ENCODE results near the gene CLCN2. TPM values are rescaled to one million over a fixed set of nuclear protein-coding genes. Genes with fewer than 3 reads are reported as not detected.

Gene CLCN2
- total RNA-seq, 1 donor from 2014 or later, result 4.8 TPM

DNA sequence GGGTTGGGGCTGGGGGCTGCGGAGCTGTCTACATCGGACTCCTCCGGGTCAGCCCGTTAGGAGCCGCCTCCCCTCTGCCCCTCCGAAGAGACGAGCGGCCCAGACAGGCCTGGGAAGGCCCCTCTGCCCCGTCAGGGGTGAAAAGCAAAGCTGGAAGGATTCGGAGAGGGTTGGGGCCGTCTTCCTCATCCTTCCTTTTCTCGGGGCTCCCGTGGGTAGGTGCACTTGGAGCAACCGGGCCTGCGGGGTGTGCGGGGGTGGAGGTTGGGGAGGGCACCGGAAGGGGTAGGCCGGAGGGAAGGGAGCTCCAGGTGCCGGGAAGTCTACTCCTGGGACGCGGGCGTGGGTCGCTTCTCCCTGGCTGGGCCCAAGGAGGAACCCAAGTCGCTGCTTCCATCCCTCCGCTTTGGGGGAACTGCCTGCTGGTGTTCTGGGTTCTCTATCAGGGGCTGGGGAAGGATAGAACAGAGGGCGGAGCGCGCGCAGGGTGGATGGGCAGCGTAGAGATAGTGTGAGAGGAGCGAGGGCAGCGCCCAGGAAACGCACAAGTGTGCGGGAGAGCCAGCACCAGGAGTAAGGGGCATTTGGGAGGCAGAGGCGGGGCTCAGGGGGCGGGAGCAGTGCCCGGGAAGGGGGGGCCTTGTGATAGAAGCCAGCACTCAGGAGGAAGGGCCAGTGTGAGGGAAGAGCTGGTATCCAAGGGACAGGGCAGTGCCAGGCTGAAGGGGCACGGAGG, 695 bp upstream of the CLCN2 start:
- ATAC-seq (peak; percentile 47), DNase-seq (ENCODE audit: low spot score) (peak; percentile 79)

DNA sequence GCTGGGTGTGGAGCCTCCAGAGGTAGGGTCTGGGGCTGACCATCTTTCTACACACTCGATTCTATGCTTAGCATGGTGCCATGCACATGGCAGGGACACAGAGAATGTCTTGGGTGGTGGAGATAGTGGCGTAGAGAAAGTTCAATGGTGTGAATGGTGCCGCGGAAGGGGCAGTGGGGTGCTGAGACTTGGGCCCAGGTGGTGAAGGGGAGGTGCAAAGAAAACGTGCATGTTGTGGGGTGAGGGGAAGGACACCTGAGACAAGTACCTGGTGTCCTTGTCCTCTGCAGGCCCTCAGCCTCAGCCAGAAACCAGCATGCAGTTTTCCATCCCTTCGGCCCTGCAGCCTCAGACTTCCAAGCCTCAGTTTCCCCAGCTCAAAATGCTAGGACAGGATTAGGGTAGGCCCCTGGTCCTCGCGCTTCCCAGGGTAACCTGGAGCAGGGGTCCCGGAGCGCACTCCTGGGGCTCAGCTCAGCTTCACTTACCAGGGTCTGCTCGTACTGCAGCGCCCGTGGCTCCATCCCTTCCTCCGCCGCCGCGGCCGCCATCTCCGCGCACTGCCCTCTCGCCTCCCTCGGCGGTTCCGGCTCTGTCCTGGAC, 375 bp downstream of the CLCN2 start:
- ATAC-seq, result no peak
- peak; percentile 44 for DNase-seq (ENCODE audit: low spot score)

DNA sequence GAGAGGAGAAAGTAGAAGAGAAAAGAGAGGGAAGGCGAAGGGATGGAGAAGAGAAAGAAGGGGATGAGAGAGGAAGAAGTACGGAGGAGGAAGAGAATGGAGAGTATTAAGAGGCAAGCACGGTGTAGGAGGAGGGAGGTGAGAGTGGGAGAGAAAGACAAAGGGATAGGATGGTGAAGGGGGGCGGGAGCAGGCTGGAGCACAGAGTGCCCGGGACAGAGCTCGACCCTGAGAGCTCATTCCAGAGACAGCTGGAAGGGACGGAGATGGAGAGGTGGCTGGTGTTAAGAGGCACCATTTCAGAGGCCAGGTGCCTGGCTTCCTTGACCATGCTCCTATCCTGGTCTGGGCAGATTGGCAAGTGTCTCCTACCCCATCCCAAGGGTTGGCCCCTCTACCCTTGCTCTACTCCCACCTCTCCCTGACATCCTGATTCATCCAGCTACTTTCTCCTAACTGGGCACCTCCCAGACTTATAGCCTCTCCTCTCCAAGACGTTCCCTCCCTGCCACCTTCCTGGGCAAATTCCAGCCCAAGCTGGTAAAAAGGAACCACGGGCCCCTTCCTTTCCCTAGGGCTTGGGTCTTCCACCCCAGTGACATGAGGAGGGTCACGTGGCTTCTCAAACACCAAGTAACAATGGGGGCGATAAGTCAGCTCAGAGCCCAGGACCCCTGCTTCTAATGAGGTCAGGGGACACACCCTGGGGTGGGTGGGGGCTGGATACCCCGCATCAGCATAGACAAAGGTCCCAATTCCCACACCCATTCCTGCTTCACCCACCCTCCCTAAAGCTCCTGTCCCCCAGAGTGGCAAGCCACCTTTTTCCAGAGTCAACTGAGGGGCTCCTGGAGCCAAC, 1.1 kb downstream of the CLCN2 start:
- ATAC-seq (no peak), DNase-seq (ENCODE audit: low spot score) (no peak)

DNA sequence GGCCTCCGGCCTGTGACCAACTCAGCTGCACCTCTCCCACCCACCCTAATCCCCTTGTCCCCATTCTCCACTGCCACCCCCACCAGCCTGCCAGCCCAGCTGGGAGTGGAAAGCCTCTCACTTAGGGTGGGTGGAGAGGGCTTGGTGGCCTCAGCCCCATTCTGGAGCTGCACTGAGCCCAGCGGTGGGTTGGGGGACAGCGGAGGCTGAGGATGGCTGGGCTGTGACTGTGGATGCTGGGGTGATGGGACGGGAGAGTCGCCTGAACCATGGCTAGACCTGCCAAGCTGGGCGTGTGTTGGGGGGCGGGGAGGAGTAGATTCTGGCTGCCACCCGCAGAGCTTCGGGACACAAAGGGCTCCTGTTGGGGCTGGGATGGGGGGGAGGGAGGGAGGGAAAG, 1.8 kb downstream of the CLCN2 start:
- no peak for DNase-seq (ENCODE audit: low spot score)
- no peak for ATAC-seq

DNA sequence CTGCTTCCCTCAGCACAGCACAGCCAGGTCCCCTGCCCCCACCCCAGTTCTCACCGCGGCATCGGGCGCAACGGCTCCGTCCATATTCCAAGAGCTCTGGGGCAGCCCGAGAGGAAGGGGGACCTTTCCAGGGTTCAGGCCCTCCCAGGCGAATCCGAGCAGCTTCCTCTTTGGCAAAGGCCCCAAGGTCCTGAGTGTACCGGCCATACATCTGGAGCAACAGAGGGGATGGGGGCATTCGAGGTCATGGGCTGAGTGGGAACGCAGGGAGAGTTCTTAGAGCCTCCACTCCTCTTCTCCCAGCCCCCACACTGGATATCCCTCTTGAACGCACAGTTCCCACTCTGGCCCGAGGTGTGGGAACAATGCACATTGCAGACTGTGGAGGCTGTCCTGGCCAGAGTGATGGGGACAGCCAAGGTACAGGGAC, 2.5 kb downstream of the CLCN2 start:
- DNase-seq (ENCODE audit: low spot score) (no peak), ATAC-seq (no peak)

DNA sequence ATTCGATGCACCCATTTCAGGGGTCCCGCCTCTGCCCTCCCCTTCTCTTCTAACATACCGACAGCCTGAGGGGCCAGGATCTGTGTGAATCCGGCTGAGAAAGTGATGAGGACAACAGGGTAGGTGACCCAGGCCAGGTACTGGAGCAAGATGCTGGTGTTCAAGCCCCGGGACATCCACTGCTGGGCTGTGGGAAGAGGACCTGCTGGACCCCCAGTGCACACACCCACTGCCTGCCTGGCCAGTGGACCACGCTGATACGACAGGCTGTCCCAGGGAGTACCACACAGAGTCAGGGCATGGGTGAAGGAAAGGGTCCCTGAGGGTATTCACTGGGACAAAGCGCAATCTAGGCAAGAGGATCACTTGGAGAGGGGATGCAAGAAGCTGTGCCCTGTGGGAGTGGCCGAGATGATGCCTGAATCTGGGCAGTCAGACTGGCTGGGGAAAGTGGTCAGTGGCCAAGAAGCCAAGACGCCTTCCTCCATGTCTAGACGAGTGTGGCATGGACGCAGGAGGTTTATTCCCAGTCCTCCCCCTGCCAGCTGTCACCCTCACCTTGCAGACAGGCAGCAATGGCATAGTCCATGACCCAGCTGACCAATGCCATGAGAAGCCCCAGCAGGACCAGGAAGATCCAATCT, 3.2 kb downstream of the CLCN2 start:
- no peak for ATAC-seq
- DNase-seq (ENCODE audit: low spot score), result no peak

DNA sequence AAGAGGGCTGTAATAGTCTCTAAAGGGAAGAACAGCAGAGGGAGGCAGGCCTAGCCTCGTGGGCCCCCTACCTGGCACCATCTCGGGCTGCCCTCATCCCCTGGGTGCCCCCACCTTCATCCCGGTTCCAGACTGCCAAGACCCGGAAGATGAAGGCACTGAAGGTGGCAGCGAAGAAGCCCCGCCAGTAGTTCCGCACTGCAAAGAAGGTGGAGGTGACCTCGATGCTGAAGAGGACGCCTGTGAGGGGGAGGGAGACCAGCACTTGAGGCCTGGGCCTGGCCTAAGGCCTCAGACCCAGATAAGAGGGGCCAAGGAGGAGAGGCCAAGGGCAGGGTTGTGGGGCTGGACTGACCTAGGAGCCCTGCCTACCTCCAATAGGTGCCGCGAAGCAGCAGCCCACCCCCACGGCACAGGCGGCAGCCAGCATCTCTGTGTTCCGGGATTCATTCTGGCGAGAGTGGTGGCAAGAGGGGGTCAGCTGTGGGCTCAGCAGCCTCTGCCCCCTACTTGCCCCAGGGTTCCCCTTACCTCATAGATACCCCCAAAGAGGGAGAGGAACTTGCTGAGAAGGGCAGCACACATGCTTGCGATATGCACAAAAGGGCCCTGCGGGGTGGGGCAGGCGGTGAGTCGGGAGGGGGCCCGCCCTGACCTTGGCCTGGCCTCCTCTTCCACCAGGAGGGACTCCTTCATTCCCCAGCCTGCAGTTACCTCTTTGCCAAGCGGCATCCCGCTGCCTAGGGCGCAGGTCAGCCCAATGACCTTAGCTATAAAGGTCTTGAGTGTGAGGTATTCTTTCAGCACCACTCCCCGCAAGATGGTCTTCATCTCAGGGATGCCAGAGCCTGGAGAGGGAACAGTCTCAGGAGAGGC, 3.9 kb downstream of the CLCN2 start:
- DNase-seq (ENCODE audit: low spot score) (no peak), ATAC-seq (no peak)

DNA sequence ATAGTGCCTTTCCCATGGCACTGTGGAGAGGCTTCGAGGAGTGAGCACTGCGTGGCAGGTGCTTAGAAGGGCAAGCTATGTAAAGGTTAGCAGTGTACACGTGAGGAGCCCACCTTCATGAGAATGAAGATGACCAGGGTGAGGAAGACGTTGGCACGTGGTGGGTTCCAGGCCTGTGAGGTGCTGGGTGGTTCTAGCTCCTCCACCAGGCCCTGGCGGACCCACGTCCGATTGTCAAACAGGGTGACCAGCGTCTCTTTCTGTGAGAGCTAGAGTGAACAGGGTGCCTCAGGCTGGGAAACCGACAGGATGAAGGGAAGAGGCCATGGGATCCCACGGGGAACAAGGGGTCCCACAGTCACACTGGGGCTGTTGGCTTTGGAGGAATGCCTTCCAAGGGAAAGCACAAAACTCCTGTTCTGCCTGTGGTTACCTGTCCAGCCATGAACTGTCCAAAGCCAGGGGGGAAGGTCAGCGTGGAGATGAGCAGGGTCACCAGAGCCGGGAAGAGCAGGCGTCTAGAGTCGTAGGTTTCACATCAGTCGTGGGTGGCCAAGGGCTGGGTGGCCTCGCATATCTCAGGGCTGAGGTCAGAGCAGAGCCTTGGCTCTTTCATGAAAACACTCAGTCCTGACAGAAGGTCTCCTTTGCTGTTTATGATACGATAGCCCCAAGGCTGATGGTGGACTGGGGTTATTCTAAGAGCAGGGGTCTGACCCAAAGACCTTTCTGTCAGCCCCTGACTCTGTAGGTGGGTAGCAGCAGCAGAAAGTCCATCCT, 6.0 kb downstream of the CLCN2 start:
- DNase-seq (ENCODE audit: low spot score), result no peak

DNA sequence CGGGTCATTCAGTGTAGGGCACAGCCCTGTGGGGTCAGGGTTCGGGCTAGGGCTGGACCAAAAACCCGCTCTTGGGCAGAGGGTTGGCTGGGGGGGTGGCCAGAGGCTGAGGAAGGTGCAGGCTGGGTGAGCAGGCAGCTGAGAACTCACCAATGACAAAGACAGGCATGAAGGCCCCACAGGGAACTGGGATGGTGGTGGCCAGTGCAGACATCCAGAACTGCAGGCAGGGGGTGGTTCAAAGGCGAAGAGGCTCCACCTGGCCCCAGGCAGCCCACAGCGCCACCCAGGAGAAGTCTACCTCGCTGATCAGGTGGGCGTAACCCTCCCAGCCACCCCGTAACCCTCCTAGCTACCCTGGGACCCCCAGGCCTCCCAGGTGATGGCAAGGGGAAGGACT, 6.7 kb downstream of the CLCN2 start:
- no peak for ATAC-seq
- DNase-seq (ENCODE audit: low spot score), result no peak

More for the DNA sequence above, 6.0 kb downstream of the CLCN2 start:
- no peak for ATAC-seq

DNA sequence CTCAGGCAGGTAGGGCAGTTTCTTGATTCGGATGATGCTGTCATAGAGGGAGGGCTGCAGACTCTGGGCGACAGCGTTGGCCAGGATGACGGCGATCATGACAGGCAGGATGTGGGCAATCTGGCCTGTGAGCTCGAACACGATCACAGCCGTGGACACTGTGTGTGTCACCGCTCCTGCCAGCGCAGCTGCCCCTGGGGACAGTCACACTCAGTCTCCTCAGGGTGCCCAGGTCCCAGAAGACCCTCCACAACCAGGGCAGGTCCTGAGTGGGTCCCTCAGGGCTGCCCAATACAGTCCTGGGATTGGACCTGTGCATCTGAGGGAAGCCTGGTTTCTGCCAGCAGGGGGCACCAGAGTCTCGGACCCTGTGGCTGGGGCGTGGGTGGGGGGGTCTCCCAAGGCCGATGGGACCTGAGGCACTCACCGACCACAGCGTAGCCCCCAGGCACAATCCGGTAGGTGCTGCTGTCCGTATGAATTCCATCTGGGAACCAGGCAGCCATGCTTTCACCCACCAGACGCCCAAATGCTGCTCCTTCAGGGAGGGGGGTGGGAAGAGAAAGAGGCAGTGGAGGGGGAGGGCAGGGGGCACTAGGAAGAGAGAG, 7.2 kb downstream of the CLCN2 start:
- DNase-seq (ENCODE audit: low spot score) (no peak), ATAC-seq (peak; percentile 57)

DNA sequence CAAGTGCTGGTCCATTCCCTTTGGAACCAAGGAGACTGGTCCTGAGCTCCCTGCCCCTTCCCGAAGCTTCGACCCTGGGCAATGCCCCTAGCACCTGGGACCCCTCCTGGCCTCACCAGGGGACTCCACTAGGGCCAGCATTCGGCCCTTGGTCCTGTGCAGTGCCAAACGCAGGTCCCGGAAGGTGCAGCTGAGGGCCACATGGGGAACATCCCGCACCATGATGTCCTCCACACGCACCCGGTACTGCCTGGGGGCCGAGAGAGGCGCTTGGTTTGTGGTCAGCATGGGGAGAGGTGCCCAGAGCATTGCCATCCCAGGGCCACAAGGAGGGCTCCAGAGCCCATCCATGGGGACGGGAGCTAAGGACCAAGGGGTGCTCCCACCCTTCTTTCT, 7.9 kb downstream of the CLCN2 start:
- ATAC-seq (no peak), DNase-seq (ENCODE audit: low spot score) (no peak)

DNA sequence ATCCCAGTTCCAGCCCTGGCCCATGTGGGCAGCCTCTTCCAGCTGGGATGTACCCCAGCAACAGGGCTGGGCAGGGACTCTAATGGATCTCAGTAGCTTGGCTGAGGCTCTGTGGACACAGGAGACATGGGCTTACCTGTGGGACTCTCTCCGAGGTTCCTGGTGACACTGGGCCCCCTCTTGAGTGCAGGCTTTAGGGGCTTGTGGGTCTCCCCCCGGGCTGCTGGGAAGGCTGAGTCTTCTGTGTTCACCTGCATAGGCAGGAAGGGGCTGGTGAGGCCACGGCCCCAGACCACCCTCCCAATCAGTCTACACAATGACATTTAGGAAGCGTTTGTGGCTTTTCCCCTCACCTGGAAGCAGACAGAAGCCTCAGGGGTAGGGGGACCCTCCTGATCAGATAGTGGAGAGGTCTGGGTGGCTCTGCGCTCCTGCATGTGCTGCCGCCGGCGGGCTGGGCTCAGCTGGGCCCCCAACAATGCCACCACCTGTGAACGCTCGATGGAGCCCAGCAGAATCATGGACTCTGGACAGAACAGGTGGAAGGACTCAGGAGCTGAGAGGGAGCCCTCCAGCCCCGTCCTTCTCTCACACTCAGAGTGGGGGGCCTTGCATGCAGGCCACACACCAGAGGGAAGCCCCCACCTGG, 8.4 kb downstream of the CLCN2 start:
- DNase-seq (ENCODE audit: low spot score), result no peak
- ATAC-seq, result peak; percentile 8

DNA sequence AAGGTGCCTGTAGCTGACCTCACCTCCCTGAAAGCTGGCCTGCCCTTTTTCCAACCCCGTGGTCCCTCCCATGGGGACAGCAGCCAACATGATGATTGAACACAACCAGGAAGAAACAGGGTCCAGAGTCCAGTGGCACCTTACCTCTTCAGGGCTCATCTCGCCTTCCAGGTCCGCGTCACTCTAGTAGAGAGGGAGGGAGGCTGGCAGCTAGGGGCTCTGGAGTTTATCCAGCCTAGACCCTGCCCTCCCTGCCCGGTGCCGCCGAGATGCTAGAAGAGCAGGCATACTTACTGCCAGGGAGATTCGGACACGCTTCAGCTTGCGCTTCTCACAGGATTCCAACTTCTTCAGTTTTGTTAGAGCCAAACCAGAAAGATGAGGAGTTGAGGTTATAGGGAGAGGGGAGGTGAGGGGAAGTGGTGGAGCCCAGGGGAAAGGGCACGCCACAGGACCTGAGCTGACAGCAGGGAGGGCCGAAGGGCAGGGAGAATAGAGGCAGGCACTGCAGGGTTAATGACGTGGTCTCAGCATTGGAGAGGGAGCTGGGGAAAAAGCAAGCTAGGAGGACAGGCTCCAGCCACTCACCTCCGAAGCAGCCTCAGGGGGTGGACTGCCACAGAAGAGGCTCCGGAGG, 9.1 kb downstream of the CLCN2 start:
- peak; percentile 85 for DNase-seq (ENCODE audit: low spot score)
- ATAC-seq, result peak; percentile 89

DNA sequence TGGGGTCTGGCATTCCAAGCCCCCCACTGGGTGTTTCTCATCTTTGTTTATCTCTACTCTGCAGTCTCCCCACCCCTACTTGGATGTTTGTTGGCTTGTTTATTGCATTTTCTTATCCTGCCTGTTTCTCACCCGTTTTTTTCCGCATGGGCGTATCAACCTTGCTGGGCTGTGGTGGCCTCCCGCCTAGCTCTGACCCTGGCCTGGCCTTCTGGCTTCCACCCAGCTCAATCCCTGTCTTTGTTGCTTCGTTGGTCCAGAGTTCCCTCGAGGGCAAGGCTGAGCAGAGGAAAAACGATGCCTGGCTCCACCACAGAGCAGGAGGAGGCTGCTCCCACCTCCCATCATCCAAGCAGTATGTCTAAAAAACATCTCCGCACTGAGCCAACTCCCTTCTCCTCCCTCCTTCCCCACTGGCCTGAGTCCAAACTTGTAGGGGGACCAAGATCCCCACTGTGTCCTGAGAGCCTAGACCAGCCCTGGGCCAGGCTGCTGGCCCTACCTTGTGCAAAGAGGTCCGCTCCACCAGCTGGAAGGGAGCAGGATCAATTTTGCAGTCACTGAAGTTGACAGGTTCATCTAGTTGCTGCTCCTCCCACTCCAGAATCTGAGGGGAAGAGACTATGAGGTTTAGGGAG, 9.8 kb downstream of the CLCN2 start:
- ATAC-seq (no peak), DNase-seq (ENCODE audit: low spot score) (no peak)

DNA sequence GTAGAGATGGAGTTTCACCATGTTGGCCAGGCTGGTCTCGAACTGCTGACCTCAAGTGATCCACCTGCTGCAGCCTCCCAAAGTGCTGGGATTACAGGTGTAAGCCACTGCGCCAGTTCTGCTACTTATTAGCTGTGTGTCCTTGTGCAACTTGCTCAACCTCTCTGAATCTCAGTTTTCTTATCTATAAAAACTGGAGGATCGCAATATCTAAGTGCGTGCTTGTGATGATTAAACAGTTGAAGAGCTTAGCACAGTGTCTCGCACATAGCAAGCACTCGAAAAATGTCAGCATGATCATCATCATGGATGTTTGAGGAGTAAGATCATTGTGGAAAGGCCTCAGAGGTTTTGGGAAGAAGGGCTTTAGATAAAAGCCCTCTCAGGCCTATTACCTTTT, 10.8 kb downstream of the CLCN2 start:
- ATAC-seq (no peak), DNase-seq (ENCODE audit: low spot score) (no peak)

DNA sequence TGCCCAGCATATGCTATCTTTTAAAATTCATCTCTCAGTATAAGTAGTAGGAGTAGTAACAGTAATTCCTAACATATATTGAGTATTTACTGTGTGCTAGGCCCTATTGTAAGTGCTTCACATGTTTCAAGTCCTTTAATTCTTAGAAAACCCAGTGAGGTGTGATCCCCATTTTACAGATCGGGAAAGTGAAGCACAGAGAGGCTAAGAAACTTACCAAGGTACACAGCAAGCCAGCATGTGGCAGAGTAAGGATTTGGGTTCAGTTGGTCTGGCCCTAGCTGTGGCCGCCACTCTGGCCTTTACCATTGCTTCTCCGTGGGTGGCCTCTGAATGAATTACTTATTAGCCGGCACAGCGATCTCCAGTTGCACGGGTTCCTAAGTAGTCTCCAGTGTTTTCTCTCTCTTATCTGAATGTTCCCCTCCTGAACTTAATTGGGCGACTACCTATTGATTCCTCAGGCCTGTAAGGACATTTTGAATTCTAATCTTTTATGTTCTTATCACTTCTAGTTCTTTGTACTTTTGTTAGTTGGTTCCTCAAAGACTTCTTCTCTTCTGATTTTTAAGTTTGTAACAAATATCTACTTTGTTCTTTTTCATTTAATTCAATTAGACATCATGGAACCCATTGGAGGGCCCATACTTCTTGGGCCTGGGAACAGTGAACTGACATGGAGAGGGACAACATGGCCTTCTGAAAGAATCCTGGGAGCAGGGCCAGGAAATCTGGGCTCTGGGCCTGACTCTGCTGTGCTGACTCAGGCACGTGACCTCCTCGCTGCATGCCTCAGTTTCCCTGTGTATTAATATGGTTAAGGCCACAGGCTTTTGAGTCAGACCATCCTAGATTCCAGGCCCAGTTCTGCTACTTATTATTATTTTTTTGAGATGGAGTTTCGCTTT, 11.6 kb downstream of the CLCN2 start:
- no peak for ATAC-seq

DNA sequence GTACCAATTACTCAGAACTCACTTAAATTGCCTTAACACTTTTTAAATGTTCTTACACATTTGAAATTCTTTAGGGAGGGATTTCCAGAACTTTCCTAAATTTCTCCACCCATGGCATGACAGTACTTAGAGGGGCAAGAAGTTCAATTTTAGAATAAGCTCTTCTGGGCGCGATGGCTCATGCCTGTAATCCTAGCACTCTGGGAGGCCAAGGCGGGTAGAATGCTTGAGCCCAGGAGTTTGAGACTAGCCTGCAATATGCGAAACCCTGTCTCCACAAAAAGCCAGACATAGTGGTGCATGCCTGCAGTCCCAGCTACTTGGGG, 13.4 kb downstream of the CLCN2 start:
- DNase-seq (ENCODE audit: low spot score) (no peak), ATAC-seq (no peak)

More for the DNA sequence above, 11.6 kb downstream of the CLCN2 start:
- no peak for DNase-seq (ENCODE audit: low spot score)

All from left lobe of liver (tissue), 2 donors.